ENCODE results near the gene RPF1.

DNA sequence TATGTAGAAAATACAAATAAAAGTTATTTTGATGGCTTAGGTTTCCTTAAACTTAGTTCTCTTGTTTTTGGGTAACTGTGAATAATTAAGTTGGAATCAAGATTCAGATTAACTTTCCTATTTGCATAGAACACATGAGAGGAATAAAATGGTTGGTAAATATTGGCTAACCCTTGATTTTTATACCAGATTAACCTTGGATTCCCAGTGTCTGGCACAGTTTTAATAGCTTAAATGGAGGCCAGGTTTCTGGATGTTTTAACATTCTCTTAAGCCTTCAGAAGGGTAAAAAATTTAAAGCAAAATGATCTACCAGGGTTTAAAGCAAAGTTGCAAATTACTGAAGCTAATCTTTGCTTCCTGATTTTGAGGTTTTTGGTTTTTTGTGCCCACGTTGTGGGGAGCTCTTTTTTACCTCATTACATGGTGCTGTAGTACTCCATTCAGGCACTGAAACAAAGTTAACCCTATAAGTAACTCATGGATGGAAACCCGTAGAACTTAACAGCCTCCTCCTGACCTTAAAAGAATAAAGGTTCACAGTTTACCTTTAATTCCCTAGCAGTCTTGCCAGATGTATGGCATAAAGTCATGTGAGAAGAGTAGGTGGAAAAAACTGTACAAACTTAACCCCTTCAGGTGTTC lies 18.7 kb downstream of the RPF1 start:
- TF ChIP-seq POLR2AphosphoS5 (IDR thresholded peaks at IDR 0.05; ENCODE audit: low read depth, low read length), result no peak
- no peak for TF ChIP-seq EZH2 (IDR thresholded peaks at IDR 0.05; ENCODE audit: low read depth, low read length, severe bottlenecking)
- TF ChIP-seq TAF1 (IDR thresholded peaks at IDR 0.05; ENCODE audit: low read depth, low read length), result no peak
- TF ChIP-seq, protein P1, sequence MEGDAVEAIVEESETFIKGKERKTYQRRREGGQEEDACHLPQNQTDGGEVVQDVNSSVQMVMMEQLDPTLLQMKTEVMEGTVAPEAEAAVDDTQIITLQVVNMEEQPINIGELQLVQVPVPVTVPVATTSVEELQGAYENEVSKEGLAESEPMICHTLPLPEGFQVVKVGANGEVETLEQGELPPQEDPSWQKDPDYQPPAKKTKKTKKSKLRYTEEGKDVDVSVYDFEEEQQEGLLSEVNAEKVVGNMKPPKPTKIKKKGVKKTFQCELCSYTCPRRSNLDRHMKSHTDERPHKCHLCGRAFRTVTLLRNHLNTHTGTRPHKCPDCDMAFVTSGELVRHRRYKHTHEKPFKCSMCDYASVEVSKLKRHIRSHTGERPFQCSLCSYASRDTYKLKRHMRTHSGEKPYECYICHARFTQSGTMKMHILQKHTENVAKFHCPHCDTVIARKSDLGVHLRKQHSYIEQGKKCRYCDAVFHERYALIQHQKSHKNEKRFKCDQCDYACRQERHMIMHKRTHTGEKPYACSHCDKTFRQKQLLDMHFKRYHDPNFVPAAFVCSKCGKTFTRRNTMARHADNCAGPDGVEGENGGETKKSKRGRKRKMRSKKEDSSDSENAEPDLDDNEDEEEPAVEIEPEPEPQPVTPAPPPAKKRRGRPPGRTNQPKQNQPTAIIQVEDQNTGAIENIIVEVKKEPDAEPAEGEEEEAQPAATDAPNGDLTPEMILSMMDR (IDR thresholded peaks at IDR 0.05; ENCODE audit: control extremely low read depth in 1 of 3, insufficient read depth in 1 of 3, low read depth in 1 of 3, low read length in 3 of 3), result no peak
- TF ChIP-seq, protein P2, sequence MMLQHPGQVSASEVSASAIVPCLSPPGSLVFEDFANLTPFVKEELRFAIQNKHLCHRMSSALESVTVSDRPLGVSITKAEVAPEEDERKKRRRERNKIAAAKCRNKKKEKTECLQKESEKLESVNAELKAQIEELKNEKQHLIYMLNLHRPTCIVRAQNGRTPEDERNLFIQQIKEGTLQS (IDR thresholded peaks at IDR 0.05; ENCODE audit: insufficient read depth, low read depth, low read length), result no peak
- no peak for TF ChIP-seq BRCA1 (IDR thresholded peaks at IDR 0.05; ENCODE audit: low read depth, low read length)
- no peak for TF ChIP-seq TEAD4 (IDR thresholded peaks at IDR 0.05; ENCODE audit: low read depth, low read length)
- no peak for TF ChIP-seq JUN (IDR thresholded peaks at IDR 0.05; ENCODE audit: low read depth, low read length)
- no peak for TF ChIP-seq HDAC6 (IDR thresholded peaks at IDR 0.05; ENCODE audit: low read depth, low read length)
- TF ChIP-seq HDAC2 (IDR thresholded peaks at IDR 0.05; ENCODE audit: borderline replicate concordance in 1 of 2, low read depth in 2 of 2, low read length in 2 of 2), result no peak
